ENCODE results near the gene FGF16.

GRCh38 chrX:77442728-77443127 is 4.5 kb upstream of the FGF16 start:
- TF ChIP-seq CTCF (conservative IDR thresholded peaks at IDR 0.05 in 1 of 2, IDR thresholded peaks at IDR 0.05 in 1 of 2; ENCODE audit: extremely low read depth in 1 of 2, insufficient read depth in 1 of 2, low read depth in 1 of 2, low read length in 2 of 2) (no peak), EZH2 (IDR thresholded peaks at IDR 0.05; ENCODE audit: borderline replicate concordance, low read length) (no peak)
